IgD-negative memory B cell (primary cell): ENCODE results near the gene DOCK6. TPM values are rescaled to one million over a fixed set of nuclear protein-coding genes. Genes with fewer than 3 reads are reported as not detected.

ENCODE experiments used
- H3K27ac Mint-ChIP-seq, 3 donors: one replicate each; pipeline ENCODE4 v1.8.0; 2020 to 2022; ENCODE audit warnings: mild to moderate bottlenecking in 3 of 3, mixed read lengths in 3 of 3, moderate library complexity in 1 of 3
- H3K27me3 Mint-ChIP-seq: one replicate; pipeline ENCODE4 v1.8.0; 2021; ENCODE audit warnings: mixed read lengths
- H3K36me3 Mint-ChIP-seq: one replicate; pipeline ENCODE4 v1.8.0; 2020; ENCODE audit warnings: mild to moderate bottlenecking, mixed read lengths
- H3K4me1 Mint-ChIP-seq, 3 donors: one replicate each; pipeline ENCODE4 v1.8.0; 2020 to 2022; ENCODE audit warnings: mixed read lengths in 3 of 3, mild to moderate bottlenecking in 1 of 3
- H3K4me3 Mint-ChIP-seq, 4 donors: one replicate each; pipeline ENCODE4 v1.8.0; 2020 to 2022; ENCODE audit warnings: mild to moderate bottlenecking in 4 of 4, mixed read lengths in 4 of 4, moderate library complexity in 3 of 4
- H3K9me3 Mint-ChIP-seq, 3 donors: one replicate each; pipeline ENCODE4 v1.8.0; 2020 to 2021; ENCODE audit warnings: mixed read lengths in 3 of 3, mild to moderate bottlenecking in 1 of 3
- polyA plus RNA-seq: library from polyadenylated mRNA; unstranded; fragments of 300-500 nt; fragmentation: Illumina TruSeq; gene quantifications from one replicate; pipeline ENCODE4 v1.2.3, GENCODE V29; 2021

Gene DOCK6
- polyA plus RNA-seq, 1 donor from 2014 or later = 1.6 TPM

- Mint-ChIP-seq H3K27ac (no peak overlapping the region), H3K4me3 (no peak overlapping the region), H3K9me3 (no peaks in the 10 kb centered on the region), H3K36me3 (no peaks in the 10 kb centered on the region), H3K27me3 (peaks cover 17% of the 10 kb centered on the region), H3K4me1 (peaks cover 0 to 2% (median 0%) of the 10 kb centered on the region in 3 donors)
Measured at GRCh38 chr19:11288349-11288748, 26.0 kb upstream of the DOCK6 start.

DNA sequence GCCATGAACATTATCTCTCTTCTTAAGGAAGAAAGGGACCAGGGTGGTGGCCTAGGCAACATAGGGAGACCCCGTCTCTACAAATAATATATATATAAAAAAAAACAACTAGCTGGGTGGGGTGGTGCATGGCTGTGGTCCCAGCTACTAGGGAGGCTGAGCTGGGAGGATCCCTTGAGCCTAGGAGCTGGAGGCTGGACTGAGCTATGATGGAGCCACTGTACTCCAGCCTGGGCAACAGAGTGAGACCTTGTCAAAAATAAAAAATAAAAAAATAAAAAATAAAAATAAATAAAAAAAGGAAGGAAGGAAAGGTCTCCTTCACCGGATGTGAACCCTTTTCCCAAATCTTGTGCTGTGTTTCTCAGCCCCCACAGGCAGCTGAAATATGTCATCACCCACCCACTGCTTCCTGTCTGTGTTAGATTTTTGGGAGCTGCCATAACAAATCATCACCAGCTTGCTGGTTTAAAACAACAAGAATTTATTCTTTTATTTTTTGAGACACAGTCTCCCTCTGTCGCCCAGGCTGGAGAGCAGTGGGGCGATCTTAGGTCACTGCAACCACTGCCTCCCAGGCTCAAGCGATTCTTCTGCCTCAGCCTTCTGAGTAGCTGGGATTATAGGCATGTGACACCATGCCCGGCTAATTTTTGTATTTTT, 24.1 kb upstream of the DOCK6 start:
- Mint-ChIP-seq H3K4me1 (peaks cover 0 to 2% (median 0%) of the 10 kb centered on the region in 3 donors), H3K27me3 (peaks cover 18% of the 10 kb centered on the region), H3K4me3 (no peak overlapping the region), H3K9me3 (no peaks in the 10 kb centered on the region), H3K27ac (no peak overlapping the region), H3K36me3 (no peaks in the 10 kb centered on the region)

- peaks cover 17% of the 10 kb centered on the region for H3K27me3 Mint-ChIP-seq
- H3K4me3 Mint-ChIP-seq = no peak overlapping the region
- peaks cover 0 to 2% (median 0%) of the 10 kb centered on the region in 3 donors for H3K9me3 Mint-ChIP-seq
- H3K4me1 Mint-ChIP-seq = peaks cover 0 to 5% (median 2%) of the 10 kb centered on the region in 3 donors
- H3K36me3 Mint-ChIP-seq = no peaks in the 10 kb centered on the region
- H3K27ac Mint-ChIP-seq = no peak overlapping the region
Measured at GRCh38 chr19:11284515-11284914, 22.2 kb upstream of the DOCK6 start.

DNA sequence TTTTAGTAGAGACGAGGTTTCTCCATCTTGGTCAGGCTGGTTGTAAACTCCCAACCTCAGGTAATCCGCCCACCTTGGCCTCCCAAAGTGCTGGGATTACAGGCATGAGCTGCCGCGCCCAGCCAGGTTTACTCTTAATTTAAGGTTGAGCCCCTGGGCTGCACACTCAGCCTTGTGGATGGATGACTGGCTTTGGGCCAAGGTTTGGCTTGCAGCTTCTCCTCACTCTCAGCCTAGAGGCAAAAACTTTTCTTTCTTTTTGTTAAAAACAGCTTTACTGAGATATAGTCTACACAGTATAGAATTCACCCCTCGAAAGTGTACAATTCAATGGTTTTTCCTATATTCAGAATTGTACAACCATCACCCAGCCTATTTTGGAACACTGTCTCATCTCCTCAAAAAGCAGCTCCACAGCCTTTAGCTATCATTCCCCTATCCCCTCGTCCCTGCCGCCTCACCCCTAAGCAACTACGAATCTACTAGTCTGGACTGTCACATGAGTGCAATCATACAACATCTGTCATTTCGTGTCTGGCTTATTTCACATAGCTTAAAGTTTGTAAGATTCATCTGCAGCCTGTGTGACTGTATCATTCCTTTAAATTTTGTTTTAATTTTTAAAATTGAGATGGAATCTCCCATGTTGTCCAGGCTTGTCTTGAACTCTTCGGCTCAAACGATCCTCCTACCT, 19.2 kb upstream of the DOCK6 start:
- H3K36me3 Mint-ChIP-seq = no peaks in the 10 kb centered on the region
- H3K27ac Mint-ChIP-seq = peak overlapping the region in 1 of 3 donors; percentile 74
- peaks cover 0 to 5% (median 0%) of the 10 kb centered on the region in 3 donors for H3K4me1 Mint-ChIP-seq
- H3K4me3 Mint-ChIP-seq = no peak overlapping the region
- peaks cover 18% of the 10 kb centered on the region for H3K27me3 Mint-ChIP-seq
- peaks cover 0 to 5% (median 2%) of the 10 kb centered on the region in 3 donors for H3K9me3 Mint-ChIP-seq

DNA sequence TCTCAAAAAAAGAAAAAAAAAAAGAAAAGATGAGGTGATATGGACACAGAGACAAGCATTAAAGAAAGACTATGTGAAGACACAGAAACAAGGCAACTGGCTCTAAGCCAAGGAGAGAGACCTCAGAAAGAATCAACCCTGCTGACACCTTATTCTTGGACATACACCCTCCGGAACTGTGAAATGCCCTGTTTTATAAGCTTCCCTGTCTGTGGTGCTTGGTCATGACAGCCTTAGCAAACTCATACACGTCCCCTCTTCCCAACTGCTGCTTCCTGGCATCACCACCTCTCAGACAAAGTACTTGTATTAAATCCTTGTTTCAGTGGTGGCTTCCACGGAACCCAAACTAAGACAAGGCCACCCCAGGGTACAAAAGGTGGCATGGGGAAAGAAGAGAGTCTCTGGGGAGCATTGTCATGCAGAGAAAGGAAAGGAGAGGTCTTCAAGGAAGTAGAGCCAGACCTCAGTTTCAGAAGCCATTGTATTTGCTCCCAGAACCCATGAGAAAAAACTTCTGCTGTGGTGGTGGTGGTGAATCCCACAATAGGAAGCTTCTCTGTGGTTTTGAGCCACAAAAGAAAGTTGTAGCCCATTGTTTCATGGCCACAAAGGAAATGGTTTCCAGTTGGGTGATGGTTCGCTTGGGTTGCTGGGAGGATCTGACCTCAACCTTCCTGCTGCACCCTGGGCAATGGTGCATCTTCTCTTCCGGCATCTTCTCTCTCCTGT, 17.3 kb upstream of the DOCK6 start:
- Mint-ChIP-seq H3K27me3 (peaks cover 24% of the 10 kb centered on the region), H3K4me3 (peak overlapping the region in 1 of 4 donors; percentile 50), H3K9me3 (peaks cover 0 to 5% (median 2%) of the 10 kb centered on the region in 3 donors), H3K4me1 (peaks cover 0 to 5% (median 0%) of the 10 kb centered on the region in 3 donors), H3K27ac (no peak overlapping the region), H3K36me3 (peaks cover 1% of the 10 kb centered on the region)

DNA sequence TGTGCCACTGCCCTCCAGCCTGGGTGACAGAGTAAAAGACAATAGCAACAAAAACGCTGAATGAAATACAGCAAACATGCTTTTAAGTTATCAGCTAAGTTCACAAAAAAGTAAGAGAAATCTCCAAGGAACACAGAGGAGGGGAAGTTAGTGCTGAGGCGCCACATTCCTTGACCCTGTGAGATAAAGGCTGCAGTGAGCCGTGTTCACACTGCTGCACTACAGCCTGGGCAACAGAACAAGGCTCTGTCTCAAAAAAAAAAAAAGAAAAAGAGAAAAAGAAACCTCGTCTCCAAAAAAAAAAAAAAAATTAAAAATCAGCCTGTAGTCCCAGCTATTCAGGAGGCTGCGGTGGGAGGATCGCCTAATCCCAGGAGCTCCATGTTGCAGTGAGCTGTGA, 16.3 kb upstream of the DOCK6 start:
- Mint-ChIP-seq H3K27me3 (peaks cover 22% of the 10 kb centered on the region), H3K9me3 (peaks cover 0 to 5% (median 2%) of the 10 kb centered on the region in 3 donors), H3K27ac (no peak overlapping the region), H3K4me3 (no peak overlapping the region), H3K4me1 (peaks cover 0 to 5% (median 0%) of the 10 kb centered on the region in 3 donors), H3K36me3 (peaks cover 1% of the 10 kb centered on the region)

- H3K27ac Mint-ChIP-seq = no peak overlapping the region
- peaks cover 1% of the 10 kb centered on the region for H3K36me3 Mint-ChIP-seq
- H3K27me3 Mint-ChIP-seq = peaks cover 17% of the 10 kb centered on the region
Measured at GRCh38 chr19:11274533-11275086, 12.3 kb upstream of the DOCK6 start.

DNA sequence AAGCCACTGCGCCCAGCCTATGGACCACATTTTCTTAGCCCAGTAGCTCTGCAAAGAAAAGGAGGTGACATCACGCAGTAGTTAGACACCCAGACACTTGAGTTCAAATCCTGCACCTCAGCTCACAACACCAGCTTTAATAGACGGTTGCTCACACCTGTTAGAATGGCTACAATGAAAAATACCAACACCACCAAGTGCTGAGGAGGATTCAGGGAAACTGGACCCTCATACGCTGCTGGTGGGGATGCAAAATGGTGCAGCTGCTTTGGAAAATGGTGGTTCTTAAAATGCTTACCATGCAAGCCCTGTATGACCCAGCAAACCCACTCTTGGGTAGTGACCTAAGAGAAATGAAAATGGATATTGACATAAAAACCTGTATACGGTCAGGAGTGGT, 11.7 kb upstream of the DOCK6 start:
- H3K4me3 Mint-ChIP-seq = no peak overlapping the region

More at GRCh38 chr19:11274533-11275086, 12.3 kb upstream of the DOCK6 start:
- Mint-ChIP-seq H3K9me3 (peaks cover 0 to 5% (median under 1%) of the 10 kb centered on the region in 3 donors), H3K4me1 (peaks cover 0 to 2% (median 0%) of the 10 kb centered on the region in 3 donors), H3K4me3 (no peak overlapping the region)

GRCh38 chr19:11273296-11273695, 11.0 kb upstream of the DOCK6 start:
- Mint-ChIP-seq H3K36me3 (peaks cover 1% of the 10 kb centered on the region), H3K4me1 (peaks cover 0 to 3% (median 0%) of the 10 kb centered on the region in 3 donors), H3K9me3 (peaks cover 0 to 5% (median 0%) of the 10 kb centered on the region in 3 donors), H3K27ac (no peak overlapping the region), H3K4me3 (no peak overlapping the region), H3K27me3 (peaks cover 18% of the 10 kb centered on the region)

More for the DNA sequence above, 11.7 kb upstream of the DOCK6 start:
- H3K27ac Mint-ChIP-seq = no peak overlapping the region
- H3K36me3 Mint-ChIP-seq = peaks cover 1% of the 10 kb centered on the region
- H3K9me3 Mint-ChIP-seq = peaks cover 0 to 5% (median 0%) of the 10 kb centered on the region in 3 donors
- H3K4me1 Mint-ChIP-seq = peaks cover 0 to 3% (median 0%) of the 10 kb centered on the region in 3 donors
- H3K27me3 Mint-ChIP-seq = peaks cover 18% of the 10 kb centered on the region

GRCh38 chr19:11269408-11269807, 7.1 kb upstream of the DOCK6 start:
- peaks cover 17% of the 10 kb centered on the region for H3K27me3 Mint-ChIP-seq
- no peaks in the 10 kb centered on the region for H3K9me3 Mint-ChIP-seq
- H3K36me3 Mint-ChIP-seq = peaks cover 3% of the 10 kb centered on the region

GRCh38 chr19:11268783-11269267, 6.5 kb upstream of the DOCK6 start:
- H3K9me3 Mint-ChIP-seq = no peaks in the 10 kb centered on the region
- H3K27ac Mint-ChIP-seq = no peak overlapping the region
- peaks cover 19% of the 10 kb centered on the region for H3K27me3 Mint-ChIP-seq
- peaks cover 3% of the 10 kb centered on the region for H3K36me3 Mint-ChIP-seq
- peaks cover 0 to 5% (median 5%) of the 10 kb centered on the region in 3 donors for H3K4me1 Mint-ChIP-seq
- no peak overlapping the region for H3K4me3 Mint-ChIP-seq

More at GRCh38 chr19:11269408-11269807, 7.1 kb upstream of the DOCK6 start:
- H3K27ac Mint-ChIP-seq = no peak overlapping the region
- no peak overlapping the region for H3K4me3 Mint-ChIP-seq
- peaks cover 0 to 5% (median 2%) of the 10 kb centered on the region in 3 donors for H3K4me1 Mint-ChIP-seq

- H3K9me3 Mint-ChIP-seq = no peaks in the 10 kb centered on the region
- peaks cover 17% of the 10 kb centered on the region for H3K27me3 Mint-ChIP-seq
- H3K4me3 Mint-ChIP-seq = no peak overlapping the region
- no peak overlapping the region for H3K27ac Mint-ChIP-seq
- peaks cover 3% of the 10 kb centered on the region for H3K36me3 Mint-ChIP-seq
- peaks cover 0 to 5% (median 5%) of the 10 kb centered on the region in 3 donors for H3K4me1 Mint-ChIP-seq
Measured at GRCh38 chr19:11267316-11268085, 5.2 kb upstream of the DOCK6 start.

DNA sequence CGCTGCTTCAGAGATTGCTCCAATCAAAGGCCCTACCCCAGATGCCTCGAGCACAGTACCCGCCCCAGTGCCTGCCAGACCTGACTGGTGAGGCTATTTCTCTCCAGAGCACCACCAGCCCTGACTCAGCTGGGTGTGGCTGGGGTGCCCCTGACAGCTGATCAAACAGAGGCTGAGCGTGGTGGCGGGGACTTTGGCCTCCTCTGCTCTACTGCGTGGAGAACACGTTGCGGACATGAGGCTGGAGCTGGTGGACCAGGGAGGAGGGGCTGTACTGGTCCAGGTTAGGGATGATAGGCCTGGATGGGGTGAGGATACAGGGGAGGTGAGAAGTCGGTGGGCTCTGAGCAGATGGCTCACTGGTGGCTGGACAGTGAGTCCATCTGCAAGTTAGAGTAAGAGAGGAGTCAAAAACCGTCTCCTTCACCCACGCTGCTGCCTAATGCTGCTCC, 3.5 kb upstream of the DOCK6 start:
- Mint-ChIP-seq H3K4me3 (peak overlapping the region in 1 of 4 donors; percentile 69), H3K27me3 (peaks cover 17% of the 10 kb centered on the region), H3K27ac (no peak overlapping the region), H3K9me3 (no peaks in the 10 kb centered on the region), H3K36me3 (peaks cover 3% of the 10 kb centered on the region), H3K4me1 (peaks cover 0 to 8% (median 5%) of the 10 kb centered on the region in 3 donors)
